ENCODE data around the gene C6orf15.

The C6orf15 gene

GRCh38 chr6:31107052-31107451 is 5.3 kb downstream of the C6orf15 start:
- Histone ChIP-seq H3K27ac (ENCODE audit: low read depth, low read length) (no peak overlapping the region), H3K36me3 (ENCODE audit: control insufficient read depth, low read length) (no peaks in the 10 kb centered on the region), H3K9me2 (replicated peaks; ENCODE audit: control insufficient read depth, low read length) (no peaks in the 10 kb centered on the region), H3K4me3 (ENCODE audit: low read length) (no peak overlapping the region), H4K20me1 (ENCODE audit: control insufficient read depth, insufficient read depth, low read depth, low read length) (no peaks in the 10 kb centered on the region), H3K4me1 (ENCODE audit: control insufficient read depth, low read length) (no peaks in the 10 kb centered on the region), H3K4me2 (ENCODE audit: low read length) (no peak overlapping the region), H3K9me3 (ENCODE audit: control insufficient read depth, insufficient read depth, low read length) (no peaks in the 10 kb centered on the region), H3F3A (ENCODE audit: control insufficient read depth, insufficient read depth) (no peaks in the 10 kb centered on the region), H3K27me3 (ENCODE audit: control insufficient read depth, low read length) (peaks cover 4% of the 10 kb centered on the region; the same call in 1 of the 2 replicates), H3K79me2 (ENCODE audit: control insufficient read depth, low read length) (no peaks in the 10 kb centered on the region)
- no peak for TF ChIP-seq EZH2phosphoT487 (IDR thresholded peaks at IDR 0.05; ENCODE audit: borderline replicate concordance, low read length)
- no peak for TF ChIP-seq CTCF (IDR thresholded peaks at IDR 0.05; ENCODE audit: low read depth, low read length, poor library complexity, severe bottlenecking)

- no peaks in the 10 kb centered on the region for H3K9me3 ChIP-seq (ENCODE audit: control insufficient read depth, insufficient read depth, low read length)
- H3K36me3 ChIP-seq (ENCODE audit: control insufficient read depth, low read length): no peaks in the 10 kb centered on the region
- H3K4me1 ChIP-seq (ENCODE audit: control insufficient read depth, low read length): no peaks in the 10 kb centered on the region
- TF ChIP-seq CTCF (IDR thresholded peaks at IDR 0.05; ENCODE audit: low read depth, low read length, poor library complexity, severe bottlenecking): no peak
- no peak for TF ChIP-seq EZH2phosphoT487 (IDR thresholded peaks at IDR 0.05; ENCODE audit: borderline replicate concordance, low read length)
- H3K4me2 ChIP-seq (ENCODE audit: low read length): no peak overlapping the region
- no peak overlapping the region for H3K4me3 ChIP-seq (ENCODE audit: low read length)
- no peaks in the 10 kb centered on the region for H3F3A ChIP-seq (ENCODE audit: control insufficient read depth, insufficient read depth)
- H3K27ac ChIP-seq (ENCODE audit: low read depth, low read length): no peak overlapping the region
- H3K9me2 ChIP-seq (replicated peaks; ENCODE audit: control insufficient read depth, low read length): no peaks in the 10 kb centered on the region
- H3K79me2 ChIP-seq (ENCODE audit: control insufficient read depth, low read length): no peaks in the 10 kb centered on the region
- H4K20me1 ChIP-seq (ENCODE audit: control insufficient read depth, insufficient read depth, low read depth, low read length): no peaks in the 10 kb centered on the region
- no peaks in the 10 kb centered on the region for H3K27me3 ChIP-seq (ENCODE audit: control insufficient read depth, low read length)
These were observed 9.2 kb downstream of the C6orf15 start for GRCh38 chr6:31103136-31103535.

GRCh38 chr6:31098449-31098938 is 13.9 kb downstream of the C6orf15 start:
- no peak overlapping the region for H3K4me3 ChIP-seq (ENCODE audit: low read length)
- no peaks in the 10 kb centered on the region for H3K79me2 ChIP-seq (ENCODE audit: control insufficient read depth, low read length)
- H4K20me1 ChIP-seq (ENCODE audit: control insufficient read depth, insufficient read depth, low read depth, low read length): no peaks in the 10 kb centered on the region
- H3K4me1 ChIP-seq (ENCODE audit: control insufficient read depth, low read length): no peaks in the 10 kb centered on the region
- TF ChIP-seq EZH2phosphoT487 (IDR thresholded peaks at IDR 0.05; ENCODE audit: borderline replicate concordance, low read length): no peak
- TF ChIP-seq CTCF (IDR thresholded peaks at IDR 0.05; ENCODE audit: low read depth, low read length, poor library complexity, severe bottlenecking): no peak
- H3K36me3 ChIP-seq (ENCODE audit: control insufficient read depth, low read length): no peaks in the 10 kb centered on the region
- no peak overlapping the region for H3K27ac ChIP-seq (ENCODE audit: low read depth, low read length)
- H3K27me3 ChIP-seq (ENCODE audit: control insufficient read depth, low read length): peaks cover 2% of the 10 kb centered on the region; the same call in 1 of the 2 replicates
- no peaks in the 10 kb centered on the region for H3K9me3 ChIP-seq (ENCODE audit: control insufficient read depth, insufficient read depth, low read length)
- no peaks in the 10 kb centered on the region for H3F3A ChIP-seq (ENCODE audit: control insufficient read depth, insufficient read depth)
- H3K4me2 ChIP-seq (ENCODE audit: low read length): no peak overlapping the region
- no peaks in the 10 kb centered on the region for H3K9me2 ChIP-seq (replicated peaks; ENCODE audit: control insufficient read depth, low read length)
